Activated CD4-positive, CD25-positive, alpha-beta regulatory T cell treated with anti-CD3 and anti-CD28 coated beads, Interleukin-2, amount 50 U/mL, for 24 hours (primary cell): ENCODE data around the gene THEM4.
A peak's percentile ranks its signal among the peaks of the same experiment; 100 is the strongest.
"Not testable (repeated sequence)": the region's sequence is repeated elsewhere in the genome, so short reads cannot be mapped to it uniquely, and the experiment has no call there.

Source experiments
- ATAC-seq, 2 donors: fragments of 150-1000 bp; cut with Tn5 transposase; one replicate each; pipeline ENCODE4 v1.10.0; 2021; ENCODE audit warnings: mild to moderate bottlenecking in 1 of 2, moderate library complexity in 1 of 2

The THEM4 gene

DNA sequence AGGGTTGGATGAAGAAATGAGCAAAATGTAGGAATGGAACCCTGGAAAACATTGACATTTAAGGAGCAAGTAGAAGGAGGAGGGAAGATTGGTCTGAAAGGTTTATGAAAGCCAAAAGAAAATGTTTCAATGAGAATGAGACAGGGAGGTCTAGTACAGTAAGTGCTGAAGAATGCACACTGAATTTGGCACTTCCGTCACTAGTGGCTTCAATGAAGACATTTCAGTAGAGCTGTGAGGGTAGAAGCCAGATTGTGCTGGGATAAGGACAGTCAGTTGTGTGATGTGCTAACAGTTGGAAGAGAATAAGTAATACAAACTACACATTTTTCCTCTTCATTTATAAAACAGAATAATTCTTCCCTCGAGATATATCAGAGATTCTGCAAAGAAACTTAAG, 17.1 kb downstream of the THEM4 start:
- ATAC-seq: no peak

DNA sequence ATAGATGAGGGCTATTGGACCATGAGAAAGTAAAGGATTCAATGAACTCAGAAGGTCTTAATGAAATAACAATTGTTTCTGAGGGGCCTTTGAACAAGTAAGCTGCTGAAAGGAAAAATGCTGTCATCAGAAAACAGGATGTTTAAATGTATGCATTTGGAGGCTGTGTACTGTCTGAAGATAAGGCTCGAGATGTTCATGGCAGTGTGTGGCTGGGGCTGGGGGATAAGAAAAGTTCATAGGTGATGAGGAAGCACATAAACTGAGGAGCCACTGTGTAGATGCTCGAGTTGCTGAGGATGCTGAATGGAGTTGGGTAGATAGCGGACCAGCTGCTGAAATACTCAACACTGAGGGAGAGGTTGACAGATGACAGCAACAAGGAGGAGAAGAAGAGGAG, 17.8 kb downstream of the THEM4 start:
- no peak for ATAC-seq

DNA sequence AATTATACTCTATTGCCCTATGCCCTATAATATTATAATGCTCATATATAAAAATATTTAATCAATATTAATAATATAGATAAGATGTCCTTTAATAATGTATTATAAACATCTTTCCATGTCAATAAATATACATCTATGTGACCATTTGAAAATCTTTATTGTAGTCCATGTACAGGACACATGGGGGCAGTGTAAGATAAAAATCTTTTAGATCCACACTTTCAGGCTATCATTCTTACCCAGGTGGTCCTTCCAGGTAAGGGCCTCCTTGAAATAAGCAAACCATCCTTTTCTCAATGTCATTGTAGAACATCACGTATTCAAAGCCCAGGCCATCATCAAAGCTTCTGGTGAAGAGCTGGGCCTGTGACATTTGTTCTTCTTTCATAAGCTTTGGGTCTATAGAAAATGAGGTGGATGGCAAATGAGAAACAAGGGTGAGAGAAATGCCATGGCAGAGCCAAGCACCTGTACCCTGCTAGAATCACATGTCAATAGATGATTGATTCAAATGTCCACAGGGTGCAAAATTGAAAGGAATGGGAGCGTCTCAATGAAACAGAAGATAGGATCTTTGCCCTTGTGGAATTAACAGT, 20.2 kb downstream of the THEM4 start:
- ATAC-seq: peak in 1 of 2 donors; percentile 24

DNA sequence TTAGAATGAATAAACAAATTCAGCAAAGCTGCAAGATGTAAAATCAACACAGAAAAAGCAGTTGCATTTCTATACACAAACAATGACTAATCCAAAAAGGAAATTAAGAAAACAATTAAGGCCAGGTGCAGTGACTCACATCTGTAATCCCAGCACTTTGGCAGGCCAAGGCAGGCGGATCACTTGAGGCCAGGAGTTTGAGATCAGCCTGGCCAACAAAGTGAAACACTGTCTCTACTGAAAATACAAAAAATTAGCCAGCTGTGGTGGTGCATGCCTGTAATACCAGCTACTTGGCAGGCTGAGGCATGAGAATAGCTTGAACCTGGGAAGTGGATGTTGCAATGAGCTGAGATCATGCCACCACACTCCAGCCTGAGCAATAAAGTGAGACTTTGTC, 22.3 kb downstream of the THEM4 start:
- no peak for ATAC-seq

DNA sequence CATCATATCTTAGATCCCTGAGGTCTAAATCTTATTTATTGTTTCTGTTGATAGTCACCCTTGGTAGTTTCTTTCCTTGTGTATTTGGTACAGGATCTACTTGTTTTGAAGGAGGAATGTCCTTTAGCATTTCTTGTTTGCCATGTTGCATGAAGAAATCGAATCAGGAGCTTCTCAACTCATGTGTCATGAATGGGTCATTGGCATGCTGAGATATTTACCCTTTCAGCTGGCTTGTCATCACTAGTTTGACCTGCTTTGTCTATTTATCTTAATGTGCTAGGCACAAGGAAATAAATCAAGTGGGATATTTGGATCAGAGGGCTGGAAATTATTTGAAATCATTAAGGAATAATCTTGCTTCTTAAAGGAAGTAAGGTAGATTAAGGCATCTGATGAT, 23.8 kb downstream of the THEM4 start:
- ATAC-seq: no peak

DNA sequence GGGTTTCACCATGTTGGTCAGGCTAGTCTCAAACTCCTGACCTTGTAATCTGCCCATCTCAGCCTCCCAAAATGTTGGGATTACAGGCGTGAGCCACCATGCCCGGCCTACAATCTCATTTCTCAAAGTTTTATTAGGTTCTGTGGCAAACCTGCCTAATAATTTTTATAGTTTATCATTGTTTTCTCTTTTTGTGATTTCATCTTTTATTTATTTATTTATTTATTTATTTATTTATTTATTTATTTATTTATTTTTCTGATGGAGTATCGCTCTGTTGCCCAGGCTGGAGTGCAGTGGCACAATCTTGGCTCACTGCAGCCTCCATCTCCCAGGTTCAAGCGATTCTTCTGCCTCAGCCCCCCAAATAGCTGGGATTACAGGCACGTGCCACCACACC, 24.4 kb downstream of the THEM4 start:
- ATAC-seq: not testable (repeated sequence)

DNA sequence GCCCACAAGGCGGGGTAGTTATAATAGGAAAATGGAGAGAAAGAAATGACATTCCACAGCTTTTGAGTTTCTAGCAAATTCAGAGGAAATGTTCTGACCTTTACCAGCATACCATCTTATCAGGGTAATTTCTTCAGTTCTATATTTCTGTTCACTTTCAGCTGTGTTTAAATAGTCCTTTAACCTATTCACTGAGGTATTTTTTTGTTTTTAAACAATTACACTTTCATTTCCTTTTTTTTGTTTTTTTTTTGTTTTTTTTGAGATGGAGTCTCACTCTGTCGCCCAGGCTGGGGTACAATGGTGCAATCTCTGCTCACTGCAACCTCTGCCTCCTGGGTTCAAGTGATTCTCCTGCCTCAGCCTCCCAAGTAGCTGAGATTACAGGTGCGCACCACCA, 24.9 kb downstream of the THEM4 start:
- not testable (repeated sequence) for ATAC-seq

DNA sequence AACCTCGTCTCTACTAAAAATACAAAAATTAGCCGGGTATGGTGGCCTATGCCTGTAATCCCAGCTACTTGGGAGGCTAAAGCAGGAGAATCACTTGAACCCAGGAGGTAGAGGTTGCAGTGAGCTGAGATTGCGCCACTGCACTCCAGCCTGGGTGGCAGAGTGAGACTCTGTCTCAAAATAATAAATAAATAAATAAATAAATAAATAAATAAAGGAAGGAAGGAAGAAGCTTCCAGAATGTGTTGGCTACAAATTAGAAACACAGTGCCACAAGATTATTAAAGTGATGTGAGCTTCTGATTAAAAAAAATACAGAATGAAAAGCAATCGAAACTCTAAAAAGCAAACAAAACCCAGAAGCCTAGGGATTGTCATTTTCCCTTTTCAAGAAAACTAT, 25.4 kb downstream of the THEM4 start:
- not testable (repeated sequence) for ATAC-seq

DNA sequence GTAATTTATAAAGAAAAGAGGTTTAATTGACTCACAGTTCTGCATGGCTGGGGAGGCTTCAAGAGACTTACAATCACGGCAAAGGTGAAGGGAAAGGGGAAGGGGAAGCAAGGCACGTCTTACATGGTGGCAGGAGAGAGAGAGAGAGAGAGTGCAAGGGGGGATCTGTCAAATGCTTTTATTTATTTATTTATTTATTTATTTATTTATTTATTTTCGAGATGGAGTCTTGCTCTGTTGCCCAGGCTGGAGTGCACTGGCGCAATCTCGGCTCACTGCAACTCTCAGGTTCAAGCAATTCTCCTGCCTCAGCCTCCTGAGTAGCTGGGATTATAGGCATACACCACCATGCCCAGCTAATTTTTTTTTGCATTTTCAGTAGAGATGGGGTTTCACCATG, 26.4 kb downstream of the THEM4 start:
- not testable (repeated sequence) for ATAC-seq

DNA sequence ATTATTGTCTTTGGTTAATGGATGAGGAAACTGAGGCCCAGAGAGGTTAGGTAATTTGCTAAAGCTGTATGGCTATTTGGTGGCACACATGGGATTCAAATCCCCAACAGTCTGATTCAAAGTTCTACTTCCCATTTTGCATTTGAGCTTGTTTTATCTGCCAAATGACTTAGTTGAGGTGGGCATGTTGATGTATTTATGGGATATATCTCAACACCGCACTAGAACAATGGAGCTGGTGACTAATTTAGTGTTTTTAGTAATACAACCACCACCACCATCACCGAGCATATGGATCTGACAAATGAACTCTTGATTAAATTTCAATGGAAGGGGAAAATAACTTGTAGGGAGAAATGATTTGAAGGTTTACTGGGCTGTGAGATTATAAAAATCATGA, 26.8 kb downstream of the THEM4 start:
- no peak for ATAC-seq

DNA sequence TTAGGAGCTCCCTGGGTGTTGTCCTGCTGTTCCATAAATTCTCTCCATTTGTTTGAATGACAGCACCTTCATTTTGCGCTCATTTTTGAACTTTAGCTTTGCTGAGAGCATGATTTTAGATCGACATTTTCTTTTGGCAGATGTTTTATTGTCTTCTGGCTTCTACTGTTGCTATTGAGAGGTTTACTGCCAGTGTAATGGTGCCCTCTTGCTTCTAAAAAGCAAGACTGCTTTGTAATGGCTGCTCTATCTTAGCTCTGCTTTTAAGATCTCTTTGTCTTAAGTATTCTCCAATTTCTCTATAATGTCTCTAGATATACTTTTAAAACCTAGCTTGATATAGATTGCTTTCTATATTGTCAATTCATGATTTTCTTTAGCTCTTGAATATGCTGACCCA, 27.8 kb downstream of the THEM4 start:
- ATAC-seq: no peak

DNA sequence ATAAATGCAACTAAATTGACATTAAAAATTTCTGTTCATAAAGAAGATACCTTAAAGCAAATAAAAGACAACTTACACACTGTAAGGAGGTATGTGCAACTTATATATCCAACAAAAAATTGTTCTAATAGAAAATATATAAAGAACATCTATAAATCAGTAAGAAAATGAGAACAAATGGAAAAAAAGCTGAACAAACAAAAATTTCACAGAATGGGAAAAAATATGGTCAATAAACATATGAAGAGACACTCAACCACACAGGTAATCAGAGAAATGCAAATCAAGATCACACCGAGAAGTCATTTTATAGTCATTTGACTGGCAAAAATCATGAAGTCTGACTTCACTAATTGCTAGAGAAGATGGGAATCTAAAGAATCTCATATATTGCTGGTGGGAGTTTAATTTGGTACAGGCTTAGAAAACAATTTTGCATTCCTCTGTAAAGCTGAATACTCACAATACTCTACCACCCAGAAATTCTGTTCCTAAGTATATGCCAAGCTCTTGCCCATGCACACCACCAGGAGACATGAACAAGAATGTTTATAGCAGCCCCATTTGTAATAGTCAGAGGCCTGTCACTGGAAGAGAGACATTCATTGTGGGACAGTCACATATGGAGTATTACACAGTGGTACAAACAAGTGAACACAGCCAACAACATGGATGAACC, 33.8 kb downstream of the THEM4 start:
- ATAC-seq: no peak

DNA sequence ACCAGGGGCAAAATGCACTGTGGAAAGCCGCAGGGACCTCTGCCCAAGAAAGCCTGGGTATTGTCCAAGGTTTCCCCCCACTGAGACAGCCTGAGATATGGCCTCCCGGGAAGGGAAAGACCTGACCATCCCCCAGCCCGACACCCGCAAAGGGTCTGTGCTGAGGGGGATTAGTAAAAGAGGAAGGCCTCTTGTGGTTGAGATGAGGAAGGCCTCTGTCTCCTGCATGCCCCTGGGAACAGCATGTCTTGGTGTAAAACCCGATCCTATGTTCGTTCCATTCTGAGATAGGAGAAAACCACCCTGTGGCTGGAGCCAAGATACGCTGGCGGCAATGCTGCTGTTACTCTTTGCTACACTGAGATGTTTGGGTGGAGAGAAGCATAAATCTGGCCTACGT, 36.5 kb downstream of the THEM4 start:
- not testable (repeated sequence) for ATAC-seq

DNA sequence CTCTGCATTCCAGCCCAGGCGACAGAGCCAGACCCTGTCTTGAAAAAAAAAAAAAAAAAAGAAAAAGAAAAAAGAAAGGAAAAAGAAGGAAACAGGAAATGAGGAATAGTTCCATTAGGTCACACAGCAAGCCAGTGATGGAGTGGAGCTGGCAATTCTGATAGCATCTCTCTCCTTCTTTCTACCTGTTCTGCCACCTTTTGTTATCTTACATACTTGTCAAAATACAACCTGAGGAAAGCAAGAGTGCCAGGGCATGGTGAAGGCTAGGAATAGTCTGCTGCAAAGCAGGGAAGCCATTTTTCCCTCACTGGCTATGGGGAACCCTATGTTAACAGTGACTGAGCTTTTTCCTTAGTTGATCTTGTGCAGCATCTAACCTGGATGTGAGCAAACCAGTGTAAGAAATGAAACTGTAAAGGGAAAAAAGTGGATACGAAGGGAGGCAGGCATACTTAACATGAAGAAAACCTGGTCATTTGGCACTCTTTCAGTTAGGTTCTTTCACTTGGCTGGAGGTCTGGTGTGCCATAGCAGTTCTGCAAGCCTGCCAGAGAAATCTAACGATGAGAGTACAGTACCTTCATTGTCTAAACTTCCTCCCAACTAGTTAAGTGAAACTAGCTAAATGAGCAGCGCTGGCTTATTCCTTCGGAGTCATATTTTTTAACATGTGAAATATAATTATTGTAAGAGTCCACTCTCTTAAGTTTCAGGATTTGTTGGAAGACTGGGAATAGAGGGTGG, 37.9 kb downstream of the THEM4 start:
- no peak for ATAC-seq

DNA sequence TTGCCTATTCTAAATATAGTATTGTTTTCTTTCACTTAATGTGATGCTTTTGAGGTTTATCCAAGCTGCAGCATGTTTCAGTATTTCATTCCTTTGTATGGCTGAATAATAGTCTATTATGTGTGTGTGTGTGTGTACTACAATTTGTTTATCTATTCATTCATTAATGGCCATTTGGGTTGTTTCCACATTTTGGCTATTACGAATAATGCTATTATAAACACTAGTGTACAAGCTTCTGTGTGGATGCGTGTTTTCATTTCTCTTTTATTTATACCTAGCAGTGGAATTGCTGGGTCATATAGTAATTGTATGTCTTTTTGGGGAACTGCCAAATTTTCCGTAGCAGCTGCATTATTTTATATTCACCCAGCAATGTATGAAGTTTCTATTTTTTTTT, 40.8 kb downstream of the THEM4 start:
- no peak for ATAC-seq

DNA sequence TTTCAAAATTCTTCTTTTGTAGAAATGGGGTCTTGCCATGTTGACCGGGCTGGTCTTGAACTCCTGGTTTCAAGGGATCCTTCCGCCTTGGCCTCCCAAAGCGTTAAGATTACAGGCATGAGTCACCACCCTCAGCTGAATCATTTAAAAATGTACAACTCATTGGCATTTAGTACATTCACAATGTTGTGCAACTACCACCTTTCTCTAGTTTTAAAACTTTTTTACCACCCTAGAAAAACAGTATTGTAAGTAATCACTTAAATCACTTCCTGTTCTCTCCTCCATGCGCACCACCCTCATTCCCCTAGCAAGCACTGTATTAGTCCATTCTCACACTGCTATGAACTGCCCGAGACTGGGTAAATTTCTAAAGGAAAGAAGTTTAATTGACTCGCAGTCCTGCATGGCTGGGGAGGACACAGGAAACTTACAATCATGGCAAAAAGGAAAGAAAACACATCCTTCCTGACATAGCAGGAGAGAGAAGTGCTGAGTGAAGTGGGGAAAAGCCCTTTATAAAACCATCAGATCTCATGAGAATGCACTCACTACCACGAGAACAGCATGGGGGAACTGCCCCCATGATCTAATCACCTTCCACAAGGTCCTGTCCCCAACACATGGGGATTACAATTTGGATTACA, 41.4 kb downstream of the THEM4 start:
- peak in 1 of 2 donors; percentile 56 for ATAC-seq

DNA sequence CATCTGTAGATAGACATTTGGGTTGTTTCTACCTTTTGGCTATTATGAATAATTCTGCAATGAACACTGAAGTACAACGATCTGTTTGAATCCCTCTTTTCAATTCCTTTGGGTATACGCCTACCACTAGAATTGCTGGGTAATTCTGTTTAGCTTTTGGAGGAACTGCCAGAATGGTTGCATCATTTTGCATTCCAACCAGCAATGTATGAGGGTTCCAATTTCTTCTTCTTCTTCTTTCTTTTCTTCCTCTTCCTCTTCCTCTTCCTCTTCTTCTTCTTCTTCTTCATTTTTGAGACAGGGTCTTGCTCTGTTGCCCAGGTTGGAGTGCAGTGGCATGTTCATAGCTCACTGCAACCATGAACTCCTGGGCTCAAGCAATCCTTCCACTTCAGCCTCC, 42.0 kb downstream of the THEM4 start:
- no peak for ATAC-seq

DNA sequence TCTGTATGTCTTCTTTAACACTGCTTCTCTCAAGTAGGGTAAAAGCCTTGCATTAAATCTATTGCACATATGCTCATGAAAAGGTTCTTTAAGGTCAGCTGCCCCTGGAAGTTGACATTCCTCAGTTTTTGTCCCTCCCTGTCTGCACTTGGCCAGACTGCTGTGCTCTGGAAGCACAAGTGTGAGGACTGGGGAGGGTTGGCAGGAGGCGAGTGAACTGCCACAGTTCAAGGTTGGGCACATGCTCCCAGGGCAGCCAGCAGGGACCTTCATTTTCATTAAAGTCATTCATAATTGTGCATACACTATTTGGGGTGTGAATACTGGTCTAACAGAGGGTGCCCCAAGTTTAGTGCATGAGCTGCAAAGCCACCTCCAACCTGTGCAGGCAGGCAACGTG, 44.9 kb downstream of the THEM4 start:
- ATAC-seq: no peak

DNA sequence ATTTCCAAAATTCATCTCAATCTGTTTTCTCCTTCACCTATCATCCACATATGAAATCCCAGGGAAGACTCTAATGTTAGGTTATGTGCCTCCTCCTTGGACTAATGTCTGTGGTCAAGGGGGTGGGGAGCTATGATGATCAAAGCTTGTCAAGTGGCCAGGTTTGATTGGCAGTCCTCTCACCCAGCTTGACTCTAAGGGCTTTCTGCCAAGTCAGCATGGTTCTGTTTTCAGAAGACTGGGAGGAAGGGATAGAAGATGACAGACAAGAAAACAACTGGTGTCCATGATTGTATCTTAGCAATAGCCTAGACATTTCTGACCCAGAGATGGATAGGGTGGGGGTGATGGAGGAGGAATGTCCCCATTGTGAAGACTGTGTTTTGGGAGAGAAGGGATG, 46.7 kb downstream of the THEM4 start:
- no peak for ATAC-seq

DNA sequence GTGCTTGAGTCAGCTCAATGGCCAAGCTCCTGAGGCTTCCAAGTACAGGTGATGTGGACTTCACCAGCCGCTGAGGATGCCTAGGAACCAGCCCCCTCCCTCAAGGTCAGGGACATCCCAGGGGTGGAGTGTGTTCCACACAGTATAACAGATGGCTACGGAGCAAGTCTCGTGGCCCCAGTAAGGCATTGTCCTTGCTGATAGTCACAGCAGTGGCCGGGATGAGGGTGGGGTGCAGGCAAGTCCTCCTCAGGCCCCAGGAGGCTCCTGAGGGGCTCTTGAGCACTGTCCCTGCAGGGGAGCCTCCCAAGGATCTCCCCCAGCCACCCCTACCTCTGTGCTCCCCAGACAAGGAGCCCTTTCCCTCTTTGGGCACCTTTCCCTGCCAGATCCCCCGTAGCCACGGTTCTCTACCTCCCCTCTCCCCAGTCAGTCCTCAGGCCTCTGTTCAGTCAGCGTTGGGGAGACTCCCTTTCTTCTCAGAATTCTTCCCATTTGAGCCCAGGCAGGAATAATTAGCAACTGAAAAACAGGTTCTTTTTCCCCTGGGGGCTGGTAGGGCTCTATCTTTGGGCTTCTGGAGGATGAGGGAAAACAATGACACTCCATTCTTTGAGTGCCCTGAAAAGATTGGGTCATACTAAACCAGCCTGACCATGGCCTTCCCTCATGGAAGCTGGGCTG, 48.7 kb downstream of the THEM4 start:
- no peak for ATAC-seq

DNA sequence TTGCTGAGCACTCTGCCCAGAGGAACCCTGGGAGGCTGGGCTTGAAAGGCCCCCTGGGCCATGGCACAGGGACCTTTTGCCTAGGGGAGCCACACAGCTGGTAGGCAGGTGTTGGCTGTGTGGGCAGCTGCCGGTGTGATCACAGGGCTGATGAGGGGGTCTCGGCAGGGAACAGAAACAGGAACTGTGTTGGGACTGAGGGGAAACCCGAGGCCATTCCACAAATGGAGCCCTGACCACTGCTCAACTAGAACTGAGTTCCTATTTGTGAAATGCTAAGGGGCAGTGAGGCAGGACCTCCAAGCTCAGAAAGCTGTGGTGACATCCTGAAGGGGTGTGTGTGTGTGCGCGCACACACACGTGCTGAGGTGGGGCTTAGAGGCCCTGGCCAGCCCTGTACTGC, 49.4 kb downstream of the THEM4 start:
- no peak for ATAC-seq

DNA sequence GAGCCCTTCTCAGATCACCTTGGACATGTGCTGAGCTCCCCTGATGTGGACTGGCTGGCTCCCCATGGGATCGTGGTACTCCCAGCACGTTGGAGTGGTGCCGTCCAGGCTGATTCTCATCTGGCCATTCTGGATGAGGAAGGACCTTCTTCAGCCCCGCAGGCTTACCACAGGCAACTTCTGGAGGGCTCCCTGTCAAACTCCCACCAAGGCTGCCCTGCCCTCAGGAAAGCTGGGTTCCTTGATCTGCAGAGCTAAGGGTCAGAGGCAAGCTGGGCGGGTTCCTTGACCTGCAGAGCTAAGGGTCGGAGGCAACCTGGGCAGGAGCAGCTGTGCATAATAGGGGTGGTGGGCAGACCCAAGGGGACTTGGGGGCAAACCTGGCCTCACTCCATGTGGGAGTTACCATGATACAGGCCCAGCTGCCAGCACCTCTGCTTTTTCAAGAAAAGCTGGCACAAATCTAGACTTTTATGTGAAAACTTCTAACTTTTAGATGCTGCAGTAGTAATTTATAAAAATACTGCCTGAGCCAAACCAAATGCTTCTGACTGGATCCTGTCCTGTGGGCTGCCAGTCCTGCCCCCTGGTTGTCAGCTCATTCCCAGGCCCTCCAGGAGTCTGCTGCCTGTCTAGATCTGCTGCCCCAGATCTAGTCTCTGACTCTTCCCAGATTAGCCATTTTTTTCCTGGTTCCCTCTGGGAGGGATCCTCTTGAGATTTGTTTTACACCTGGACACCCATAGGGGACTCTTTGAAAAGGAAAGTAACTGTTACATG, 50.2 kb downstream of the THEM4 start:
- no peak for ATAC-seq
